ENCODE data around the gene TM7SF3.

- TF ChIP-seq EZH2phosphoT487 (IDR thresholded peaks at IDR 0.05; ENCODE audit: insufficient read depth, low read depth), result no peak
- no peak for TF ChIP-seq EZH2 (IDR thresholded peaks at IDR 0.05; ENCODE audit: insufficient read depth, poor library complexity, severe bottlenecking)
Measured at GRCh38 chr12:27057543-27057942, 43.4 kb upstream of the TM7SF3 start.

Data from GM23248 (cell line).